Glutamatergic neuron (in vitro differentiated cells): ENCODE data around the gene SPATS2L. TPM values are rescaled to one million over a fixed set of nuclear protein-coding genes. Genes with fewer than 3 reads are reported as not detected.

Experiments
- DNase-seq: peaks from one replicate; pipeline ENCODE4 v3.0.0; 2022
- H3K27ac Mint-ChIP-seq: one replicate; pipeline ENCODE4 v1.8.0; 2020; ENCODE audit warnings: mild to moderate bottlenecking, mixed read lengths, inconsistent platforms; ENCODE audit not compliant: unreplicated experiment
- H3K27me3 Mint-ChIP-seq: one replicate; pipeline ENCODE4 v1.8.0; 2020; ENCODE audit warnings: mild to moderate bottlenecking, moderate library complexity, mixed read lengths, inconsistent platforms; ENCODE audit not compliant: unreplicated experiment
- H3K36me3 Mint-ChIP-seq: one replicate; pipeline ENCODE4 v1.8.0; 2020; ENCODE audit warnings: mild to moderate bottlenecking, mixed read lengths, inconsistent platforms; ENCODE audit not compliant: unreplicated experiment
- H3K4me1 Mint-ChIP-seq: one replicate; pipeline ENCODE4 v1.8.0; 2020; ENCODE audit warnings: mild to moderate bottlenecking, low read depth, mixed read lengths, inconsistent platforms; ENCODE audit not compliant: unreplicated experiment
- H3K4me3 Mint-ChIP-seq: one replicate; pipeline ENCODE4 v1.8.0; 2020; ENCODE audit warnings: mild to moderate bottlenecking, mixed read lengths, inconsistent platforms; ENCODE audit not compliant: unreplicated experiment
- H3K9me3 Mint-ChIP-seq: one replicate; pipeline ENCODE4 v1.8.0; 2020; ENCODE audit warnings: mild to moderate bottlenecking, moderate library complexity, mixed read lengths, inconsistent platforms; ENCODE audit not compliant: unreplicated experiment
- CTCF ChIP-seq: fragments of 200-600 bp; sonication (generic); IDR thresholded peaks from one replicate; pipeline ENCODE4 v1.5.0; 2021; ENCODE audit not compliant: partially characterized antibody, unreplicated experiment
- total RNA-seq: library from RNA; stranded (reverse); fragmentation: NEBNext Ultra II Directional; extraction: Animal tissue kit (Norgen Biotek cat#: 25700); gene quantifications from one replicate; pipeline ENCODE4 v1.2.1, GENCODE V29; 2021; ENCODE audit not compliant: unreplicated experiment

The SPATS2L gene
- total RNA-seq, 1 donor from 2014 or later, result 45.5 TPM

GRCh38 chr2:200438251-200438650 is 131.8 kb downstream of the SPATS2L start:
- Mint-ChIP-seq H3K27me3 (no peaks in the 10 kb centered on the region), H3K4me3 (no peak overlapping the region), H3K27ac (no peak overlapping the region), H3K4me1 (no peaks in the 10 kb centered on the region), H3K36me3 (peaks cover 3% of the 10 kb centered on the region), H3K9me3 (no peaks in the 10 kb centered on the region)
- DNase-seq, result no peak
- TF ChIP-seq CTCF, result no peak

- no peak overlapping the region for H3K4me3 Mint-ChIP-seq
- H3K9me3 Mint-ChIP-seq, result no peaks in the 10 kb centered on the region
- no peak for DNase-seq
- no peak for TF ChIP-seq CTCF
- no peaks in the 10 kb centered on the region for H3K4me1 Mint-ChIP-seq
- no peaks in the 10 kb centered on the region for H3K27me3 Mint-ChIP-seq
- no peak overlapping the region for H3K27ac Mint-ChIP-seq
- H3K36me3 Mint-ChIP-seq, result peaks cover 3% of the 10 kb centered on the region
These were observed 132.4 kb downstream of the SPATS2L start for GRCh38 chr2:200438846-200439245.

- Mint-ChIP-seq H3K27me3 (no peaks in the 10 kb centered on the region), H3K9me3 (no peaks in the 10 kb centered on the region), H3K36me3 (peaks cover 3% of the 10 kb centered on the region), H3K4me3 (no peak overlapping the region), H3K27ac (no peak overlapping the region), H3K4me1 (no peaks in the 10 kb centered on the region)
- no peak for TF ChIP-seq CTCF
- no peak for DNase-seq
These were observed 133.5 kb downstream of the SPATS2L start for GRCh38 chr2:200439981-200440380.

- DNase-seq, result no peak
- no peak overlapping the region for H3K4me3 Mint-ChIP-seq
- H3K36me3 Mint-ChIP-seq, result no peaks in the 10 kb centered on the region
- no peak overlapping the region for H3K27ac Mint-ChIP-seq
- no peaks in the 10 kb centered on the region for H3K27me3 Mint-ChIP-seq
- no peaks in the 10 kb centered on the region for H3K4me1 Mint-ChIP-seq
- no peaks in the 10 kb centered on the region for H3K9me3 Mint-ChIP-seq
- no peak for TF ChIP-seq CTCF
These were observed 136.0 kb downstream of the SPATS2L start for GRCh38 chr2:200442471-200442870.

GRCh38 chr2:200443376-200443775 is 136.9 kb downstream of the SPATS2L start:
- no peak for TF ChIP-seq CTCF
- H3K4me1 Mint-ChIP-seq, result no peaks in the 10 kb centered on the region
- DNase-seq, result no peak
- H3K4me3 Mint-ChIP-seq, result no peak overlapping the region
- H3K27ac Mint-ChIP-seq, result no peak overlapping the region
- H3K27me3 Mint-ChIP-seq, result no peaks in the 10 kb centered on the region
- H3K9me3 Mint-ChIP-seq, result no peaks in the 10 kb centered on the region
- H3K36me3 Mint-ChIP-seq, result no peaks in the 10 kb centered on the region
